Measurements from ENCODE around the gene NCAN.

DNA sequence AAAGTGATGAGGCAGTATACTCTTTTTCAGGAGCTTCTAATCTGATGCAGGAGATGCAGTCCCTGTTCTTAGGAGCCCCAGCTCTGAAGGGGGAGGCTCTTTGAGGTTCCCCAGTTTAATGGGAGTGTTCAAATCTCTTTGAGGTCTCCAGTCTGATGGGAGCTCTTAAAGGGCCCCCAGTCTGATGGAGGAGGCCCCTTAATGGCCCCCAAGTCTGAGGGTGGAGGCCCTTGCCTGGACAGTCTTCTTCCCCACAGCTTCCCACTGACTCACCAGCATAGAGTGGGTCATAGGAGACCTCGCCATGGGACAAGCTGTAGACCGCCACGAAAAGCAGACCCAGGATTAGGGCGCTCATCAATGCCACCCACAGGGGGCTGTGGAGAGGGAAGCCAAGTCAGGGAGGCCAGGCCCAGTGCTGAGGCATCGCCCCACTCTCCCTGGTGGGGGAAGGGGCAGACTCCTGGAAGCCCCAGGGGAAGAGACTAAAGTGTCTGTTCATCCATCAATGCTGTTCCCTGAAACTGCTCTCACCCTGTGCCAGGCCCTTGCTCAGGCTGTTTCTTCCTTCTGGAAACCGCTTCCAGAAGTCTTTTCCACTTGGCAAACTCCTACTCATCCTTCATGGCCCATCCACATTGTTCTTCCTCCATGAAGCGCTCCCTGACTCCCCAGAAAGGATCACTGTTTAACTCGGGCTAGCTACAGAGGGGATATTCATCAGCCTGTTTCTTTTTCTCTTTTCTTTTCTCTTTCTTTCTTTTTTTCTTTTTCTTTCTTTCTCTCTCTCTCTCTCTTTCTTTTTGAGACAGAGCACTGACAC is 59.2 kb downstream of the NCAN start:
- no peak for TF ChIP-seq POLR2A (IDR thresholded peaks at IDR 0.05)
- TF ChIP-seq, protein P1, sequence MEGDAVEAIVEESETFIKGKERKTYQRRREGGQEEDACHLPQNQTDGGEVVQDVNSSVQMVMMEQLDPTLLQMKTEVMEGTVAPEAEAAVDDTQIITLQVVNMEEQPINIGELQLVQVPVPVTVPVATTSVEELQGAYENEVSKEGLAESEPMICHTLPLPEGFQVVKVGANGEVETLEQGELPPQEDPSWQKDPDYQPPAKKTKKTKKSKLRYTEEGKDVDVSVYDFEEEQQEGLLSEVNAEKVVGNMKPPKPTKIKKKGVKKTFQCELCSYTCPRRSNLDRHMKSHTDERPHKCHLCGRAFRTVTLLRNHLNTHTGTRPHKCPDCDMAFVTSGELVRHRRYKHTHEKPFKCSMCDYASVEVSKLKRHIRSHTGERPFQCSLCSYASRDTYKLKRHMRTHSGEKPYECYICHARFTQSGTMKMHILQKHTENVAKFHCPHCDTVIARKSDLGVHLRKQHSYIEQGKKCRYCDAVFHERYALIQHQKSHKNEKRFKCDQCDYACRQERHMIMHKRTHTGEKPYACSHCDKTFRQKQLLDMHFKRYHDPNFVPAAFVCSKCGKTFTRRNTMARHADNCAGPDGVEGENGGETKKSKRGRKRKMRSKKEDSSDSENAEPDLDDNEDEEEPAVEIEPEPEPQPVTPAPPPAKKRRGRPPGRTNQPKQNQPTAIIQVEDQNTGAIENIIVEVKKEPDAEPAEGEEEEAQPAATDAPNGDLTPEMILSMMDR (IDR thresholded peaks at IDR 0.05): no peak
